NCI-H748 treated with DMSO at 0.1 percent for 48 hours (cell line): ENCODE results near the gene TOM1L2.
"Not testable (repeated sequence)": the region's sequence is repeated elsewhere in the genome, so short reads cannot be mapped to it uniquely, and the experiment has no call there.

ENCODE experiments used
- DNase-seq: peaks from one replicate; lab custom pipeline; 2025; lab: John Stamatoyannopoulos, UW

The TOM1L2 gene

GRCh38 chr17:17819561-17819995, 152.6 kb downstream of the TOM1L2 start:
- no peak for DNase-seq

GRCh38 chr17:17819111-17819510, 153.1 kb downstream of the TOM1L2 start:
- DNase-seq, result no peak

- DNase-seq, result no peak
Measured at GRCh38 chr17:17818088-17818526, 154.1 kb downstream of the TOM1L2 start.

GRCh38 chr17:17817552-17817947, 154.7 kb downstream of the TOM1L2 start:
- no peak for DNase-seq

GRCh38 chr17:17816831-17817551, 155.2 kb downstream of the TOM1L2 start:
- DNase-seq, result no peak

GRCh38 chr17:17816240-17816814, 155.9 kb downstream of the TOM1L2 start:
- DNase-seq, result no peak

- no peak for DNase-seq
Measured at GRCh38 chr17:17815436-17816200, 156.6 kb downstream of the TOM1L2 start.

GRCh38 chr17:17815062-17815406, 157.2 kb downstream of the TOM1L2 start:
- no peak for DNase-seq

- no peak for DNase-seq
Measured at GRCh38 chr17:17814162-17815061, 157.8 kb downstream of the TOM1L2 start.

GRCh38 chr17:17813725-17814095, 158.5 kb downstream of the TOM1L2 start:
- no peak for DNase-seq

GRCh38 chr17:17813055-17813724, 159.0 kb downstream of the TOM1L2 start:
- no peak for DNase-seq

GRCh38 chr17:17812211-17813054, 159.8 kb downstream of the TOM1L2 start:
- no peak for DNase-seq

GRCh38 chr17:17811381-17812210, 160.6 kb downstream of the TOM1L2 start:
- DNase-seq, result no peak

GRCh38 chr17:17810895-17811248, 161.3 kb downstream of the TOM1L2 start:
- DNase-seq, result no peak

GRCh38 chr17:17810084-17810894, 161.9 kb downstream of the TOM1L2 start:
- no peak for DNase-seq

- no peak for DNase-seq
Measured at GRCh38 chr17:17809531-17810083, 162.6 kb downstream of the TOM1L2 start.

- DNase-seq, result no peak
Measured at GRCh38 chr17:17808706-17809432, 163.3 kb downstream of the TOM1L2 start.

- not testable (repeated sequence) for DNase-seq
Measured at GRCh38 chr17:17808200-17808599, 164.0 kb downstream of the TOM1L2 start.
